ENCODE measurements around the gene EEIG2. TPM values are rescaled to one million over a fixed set of nuclear protein-coding genes. Genes with fewer than 3 reads are reported as not detected.
A peak's percentile ranks its signal among the peaks of the same experiment; 100 is the strongest.
"Not testable (repeated sequence)": the region's sequence is repeated elsewhere in the genome, so short reads cannot be mapped to it uniquely, and the experiment has no call there.

Gene EEIG2
- polyA plus RNA-seq (2013) = 26.0 TPM

DNA sequence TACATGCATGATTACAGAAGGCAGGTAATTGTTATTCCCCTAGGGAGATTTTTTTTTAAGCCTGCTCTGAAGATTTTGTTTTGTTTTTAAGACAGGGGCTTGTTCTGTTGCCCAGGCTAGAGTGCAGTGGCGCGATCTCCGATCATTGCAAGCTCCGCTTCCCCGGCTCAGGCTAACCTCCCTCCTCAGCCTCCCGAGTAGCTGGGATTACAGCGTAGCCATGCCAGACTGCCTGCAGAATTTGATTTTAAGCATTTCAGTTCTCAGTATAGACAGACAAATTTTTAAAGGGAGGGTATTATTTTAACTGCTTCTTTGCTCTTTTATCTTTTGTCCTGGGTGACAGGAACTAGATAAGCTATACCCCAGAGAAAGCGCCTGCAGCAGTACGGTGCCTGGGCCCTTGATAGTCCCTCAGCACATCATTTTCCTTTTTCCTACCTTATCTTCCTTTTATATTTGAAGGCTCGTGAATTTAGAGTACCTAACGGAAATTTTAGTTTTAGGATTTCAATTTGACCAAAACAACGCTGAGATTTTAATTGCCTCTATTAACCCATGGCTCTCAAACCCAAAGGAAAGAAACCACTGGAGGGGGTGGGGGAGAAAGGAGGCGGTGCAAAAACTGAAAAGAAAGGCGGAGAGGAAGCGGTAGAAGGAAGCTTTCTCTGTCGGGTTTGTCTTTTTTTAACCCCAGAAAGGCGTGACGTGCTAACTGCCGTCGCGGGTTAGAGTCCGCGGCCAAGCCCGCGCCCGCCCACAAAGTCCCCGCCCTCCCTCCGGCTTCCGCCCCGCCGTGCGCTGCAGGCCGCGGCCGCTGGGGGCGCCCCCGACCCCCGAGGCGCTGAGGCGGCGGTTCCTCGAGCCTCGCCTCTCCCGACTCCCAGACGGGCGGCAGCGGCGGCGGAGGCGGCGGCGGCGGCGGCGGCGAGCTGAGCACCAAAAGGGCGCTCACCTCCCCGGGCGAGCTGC lies at the start of gene EEIG2:
TSS of gene EEIG2 (plus strand) at position 886 of the 972 bp plus-strand sequence. CDS start 329 bp downstream, outside the sequence.
- peak within 1 kb of the TSS; percentile 8 to 75 for H3K27ac ChIP-seq (ENCODE audit: insufficient read depth in 1 of 2, low read depth in 1 of 2, low read length in 2 of 2, poor library complexity in 1 of 2, severe bottlenecking in 2 of 2)
- WGBS (ENCODE audit: insufficient coverage) = 12% methylated on average over 45 of the region's 59 CpGs
- POLR2A ChIA-PET = interaction anchor here (0.6 to 2.4 kb wide), 8 partner anchors 8 to 185 kb away, joined by 3 to 10 read pairs (median 6); partner anchors contain the start of genes HENMT1 and PRPF38B
- H3K4me1 ChIP-seq (ENCODE audit: control extremely low read depth in 1 of 4, control insufficient read depth in 4 of 4, insufficient read depth in 4 of 4, low read length in 3 of 4) = peaks cover 14 to 38% (median 29%) of the 10 kb centered on the region in 4 experiments
- peak; percentile 91 to 95 (median 94) for DNase-seq
- no peaks in the 10 kb centered on the region for H3K9me3 ChIP-seq (ENCODE audit: control extremely low read depth in 1 of 5, control insufficient read depth in 4 of 5, insufficient read depth in 2 of 5, low read depth in 1 of 5, low read length in 4 of 5)
- peak within 1 kb of the TSS; percentile 79 to 91 (median 86) for H3K4me3 ChIP-seq (ENCODE audit: control insufficient read depth in 1 of 7, extremely low read depth in 1 of 7, insufficient read depth in 4 of 7, low read depth in 2 of 7, low read length in 6 of 7)
- CTCF ChIA-PET = interaction anchor here (0.7 to 4.8 kb wide), 27 partner anchors 7 to 359 kb away, joined by 3 to 63 read pairs (median 8); partner anchors contain the start of gene SLC25A24
- no peaks in the 10 kb centered on the region for H3K36me3 ChIP-seq (ENCODE audit: control insufficient read depth in 4 of 4, insufficient read depth in 4 of 4, low read length in 3 of 4)
- no peaks in the 10 kb centered on the region for H3K27me3 ChIP-seq (replicated peaks in 2 of 5; ENCODE audit: control insufficient read depth in 4 of 5, insufficient read depth in 5 of 5, low read length in 4 of 5)

GRCh38 chr1:108511764-108512163 lies 48.1 kb upstream of the EEIG2 start:
- 100% methylated on average over 1 of the region's 3 CpGs for WGBS (ENCODE audit: insufficient coverage)
- DNase-seq = no peak
- Histone ChIP-seq H3K27me3 (replicated peaks in 2 of 5; ENCODE audit: control insufficient read depth in 4 of 5, insufficient read depth in 5 of 5, low read length in 4 of 5) (peaks cover 0 to 10% (median 5%) of the 10 kb centered on the region in 5 experiments), H3K9me3 (ENCODE audit: control extremely low read depth in 1 of 5, control insufficient read depth in 4 of 5, insufficient read depth in 2 of 5, low read depth in 1 of 5, low read length in 4 of 5) (peaks cover 0 to 5% (median 0%) of the 10 kb centered on the region in 5 experiments), H3K4me1 (ENCODE audit: control extremely low read depth in 1 of 4, control insufficient read depth in 4 of 4, insufficient read depth in 4 of 4, low read length in 3 of 4) (no peaks in the 10 kb centered on the region), H3K27ac (ENCODE audit: insufficient read depth in 1 of 2, low read depth in 1 of 2, low read length in 2 of 2, poor library complexity in 1 of 2, severe bottlenecking in 2 of 2) (no peak overlapping the region), H3K36me3 (ENCODE audit: control insufficient read depth in 4 of 4, insufficient read depth in 4 of 4, low read length in 3 of 4) (no peaks in the 10 kb centered on the region), H3K4me3 (ENCODE audit: control insufficient read depth in 1 of 7, extremely low read depth in 1 of 7, insufficient read depth in 4 of 7, low read depth in 2 of 7, low read length in 6 of 7) (no peak overlapping the region)
- POLR2A ChIA-PET = no interaction called here
- CTCF ChIA-PET = interaction anchor here (1.0 to 5.2 kb wide), 23 partner anchors 10 to 728 kb away, joined by 3 to 72 read pairs (median 4); partner anchors contain the start of genes EEIG2 and PRPF38B

- ChIA-PET CTCF (interaction anchor here (0.6 to 5.2 kb wide), 22 partner anchors 9 to 728 kb away, joined by 3 to 72 read pairs (median 4); partner anchors contain the start of genes EEIG2 and PRPF38B), POLR2A (no interaction called here)
- Histone ChIP-seq H3K36me3 (ENCODE audit: control insufficient read depth in 4 of 4, insufficient read depth in 4 of 4, low read length in 3 of 4) (no peaks in the 10 kb centered on the region), H3K27me3 (replicated peaks in 2 of 5; ENCODE audit: control insufficient read depth in 4 of 5, insufficient read depth in 5 of 5, low read length in 4 of 5) (peaks cover 0 to 10% (median 5%) of the 10 kb centered on the region in 5 experiments), H3K27ac (ENCODE audit: insufficient read depth in 1 of 2, low read depth in 1 of 2, low read length in 2 of 2, poor library complexity in 1 of 2, severe bottlenecking in 2 of 2) (no peak overlapping the region), H3K4me3 (ENCODE audit: control insufficient read depth in 1 of 7, extremely low read depth in 1 of 7, insufficient read depth in 4 of 7, low read depth in 2 of 7, low read length in 6 of 7) (no peak overlapping the region), H3K9me3 (ENCODE audit: control extremely low read depth in 1 of 5, control insufficient read depth in 4 of 5, insufficient read depth in 2 of 5, low read depth in 1 of 5, low read length in 4 of 5) (peaks cover 0 to 5% (median 0%) of the 10 kb centered on the region in 5 experiments), H3K4me1 (ENCODE audit: control extremely low read depth in 1 of 4, control insufficient read depth in 4 of 4, insufficient read depth in 4 of 4, low read length in 3 of 4) (no peaks in the 10 kb centered on the region)
- WGBS (ENCODE audit: insufficient coverage) = no CpG with 5 or more reads among the region's 6 CpGs
- DNase-seq = peak; percentile 51 to 74 (median 62)
Observed at GRCh38 chr1:108512239-108513043, 47.5 kb upstream of the EEIG2 start.

GRCh38 chr1:108513044-108513415 lies 46.9 kb upstream of the EEIG2 start:
- H3K36me3 ChIP-seq (ENCODE audit: control insufficient read depth in 4 of 4, insufficient read depth in 4 of 4, low read length in 3 of 4) = no peaks in the 10 kb centered on the region
- CTCF ChIA-PET = interaction anchor here (0.6 to 5.2 kb wide), 19 partner anchors 9 to 729 kb away, joined by 3 to 72 read pairs (median 4); partner anchors contain the start of genes EEIG2 and PRPF38B
- no peak overlapping the region for H3K27ac ChIP-seq (ENCODE audit: insufficient read depth in 1 of 2, low read depth in 1 of 2, low read length in 2 of 2, poor library complexity in 1 of 2, severe bottlenecking in 2 of 2)
- WGBS (ENCODE audit: insufficient coverage) = no CpG with 5 or more reads among the region's 2 CpGs
- H3K27me3 ChIP-seq (replicated peaks in 2 of 5; ENCODE audit: control insufficient read depth in 4 of 5, insufficient read depth in 5 of 5, low read length in 4 of 5) = peaks cover 0 to 10% (median 5%) of the 10 kb centered on the region in 5 experiments
- peaks cover 0 to 5% (median 0%) of the 10 kb centered on the region in 5 experiments for H3K9me3 ChIP-seq (ENCODE audit: control extremely low read depth in 1 of 5, control insufficient read depth in 4 of 5, insufficient read depth in 2 of 5, low read depth in 1 of 5, low read length in 4 of 5)
- no peak for DNase-seq
- no peaks in the 10 kb centered on the region for H3K4me1 ChIP-seq (ENCODE audit: control extremely low read depth in 1 of 4, control insufficient read depth in 4 of 4, insufficient read depth in 4 of 4, low read length in 3 of 4)
- no peak overlapping the region for H3K4me3 ChIP-seq (ENCODE audit: control insufficient read depth in 1 of 7, extremely low read depth in 1 of 7, insufficient read depth in 4 of 7, low read depth in 2 of 7, low read length in 6 of 7)
- POLR2A ChIA-PET = no interaction called here

- POLR2A ChIA-PET; H3K36me3 ChIP-seq (ENCODE audit: control insufficient read depth in 4 of 4, insufficient read depth in 4 of 4, low read length in 3 of 4); H3K27ac ChIP-seq (ENCODE audit: insufficient read depth in 1 of 2, low read depth in 1 of 2, low read length in 2 of 2, poor library complexity in 1 of 2, severe bottlenecking in 2 of 2); H3K9me3 ChIP-seq (ENCODE audit: control extremely low read depth in 1 of 5, control insufficient read depth in 4 of 5, insufficient read depth in 2 of 5, low read depth in 1 of 5, low read length in 4 of 5); H3K27me3 ChIP-seq (replicated peaks in 2 of 5; ENCODE audit: control insufficient read depth in 4 of 5, insufficient read depth in 5 of 5, low read length in 4 of 5); DNase-seq; H3K4me1 ChIP-seq (ENCODE audit: control extremely low read depth in 1 of 4, control insufficient read depth in 4 of 4, insufficient read depth in 4 of 4, low read length in 3 of 4); H3K4me3 ChIP-seq (ENCODE audit: control insufficient read depth in 1 of 7, extremely low read depth in 1 of 7, insufficient read depth in 4 of 7, low read depth in 2 of 7, low read length in 6 of 7): not testable (repeated sequence)
- WGBS (ENCODE audit: insufficient coverage) = 100% methylated on average over 1 of the region's 2 CpGs
- CTCF ChIA-PET = interaction anchor here (1.2 to 5.2 kb wide), 5 partner anchors 28 to 130 kb away, joined by 3 to 72 read pairs (median 4); partner anchors contain the start of gene EEIG2
Observed at GRCh38 chr1:108513914-108514313, 46.0 kb upstream of the EEIG2 start.

- WGBS (ENCODE audit: insufficient coverage) = no CpG with 5 or more reads among the region's 6 CpGs
- H3K9me3 ChIP-seq (ENCODE audit: control extremely low read depth in 1 of 5, control insufficient read depth in 4 of 5, insufficient read depth in 2 of 5, low read depth in 1 of 5, low read length in 4 of 5); DNase-seq; H3K4me1 ChIP-seq (ENCODE audit: control extremely low read depth in 1 of 4, control insufficient read depth in 4 of 4, insufficient read depth in 4 of 4, low read length in 3 of 4); POLR2A ChIA-PET; H3K36me3 ChIP-seq (ENCODE audit: control insufficient read depth in 4 of 4, insufficient read depth in 4 of 4, low read length in 3 of 4); H3K27me3 ChIP-seq (replicated peaks in 2 of 5; ENCODE audit: control insufficient read depth in 4 of 5, insufficient read depth in 5 of 5, low read length in 4 of 5); H3K4me3 ChIP-seq (ENCODE audit: control insufficient read depth in 1 of 7, extremely low read depth in 1 of 7, insufficient read depth in 4 of 7, low read depth in 2 of 7, low read length in 6 of 7); H3K27ac ChIP-seq (ENCODE audit: insufficient read depth in 1 of 2, low read depth in 1 of 2, low read length in 2 of 2, poor library complexity in 1 of 2, severe bottlenecking in 2 of 2): not testable (repeated sequence)
- CTCF ChIA-PET = interaction anchor here (1.2 kb wide), 1 partner anchor 52 kb away, joined by 4 read pairs; no protein-coding TSS in a partner anchor
Observed at GRCh38 chr1:108517301-108517897, 42.5 kb upstream of the EEIG2 start.

All from common myeloid progenitor, CD34-positive (primary cell).